Brain microvascular endothelial cell (primary cell): ENCODE data around the gene RGS7.

Experiments used
- DNase-seq: peaks from one replicate; pipeline ENCODE4 v3.0.0-alpha.2; 2020
- H3K27ac ChIP-seq: fragments of 250-450 bp; sonication (Bioruptor Pico); 2 replicates; pipeline ENCODE4 v1.5.1; 2020; ENCODE audit warnings: mild to moderate bottlenecking, moderate library complexity
- H3K27me3 ChIP-seq: fragments of 250-450 bp; sonication (Bioruptor Pico); replicated peaks from 2 replicates; pipeline ENCODE4 v1.5.1; 2020; ENCODE audit warnings: mild to moderate bottlenecking
- H3K36me3 ChIP-seq: fragments of 250-450 bp; sonication (Bioruptor Pico); replicated peaks from 2 replicates; pipeline ENCODE4 v1.5.1; 2020; ENCODE audit warnings: mild to moderate bottlenecking
- H3K4me3 ChIP-seq: 2 replicates; pipeline ENCODE4 v1.5.1; 2011; ENCODE audit warnings: low read depth, mild to moderate bottlenecking, control low read depth, low read length, moderate library complexity
- CTCF ChIP-seq: IDR thresholded peaks from 2 replicates; pipeline ENCODE4 v1.5.1; 2011; ENCODE audit warnings: low read depth, mild to moderate bottlenecking, moderate library complexity, low read length, control low read depth, inconsistent platforms; ENCODE audit errors: missing control alignments
- in situ Hi-C: cut with HindIII; loops from 2 replicates; pipeline ENCODE4 v1.10.0; 2017; ENCODE audit warnings: low sequenced_read_pairs, low pct_ligation_motif_present

Gene RGS7

GRCh38 chr1:241215683-241216082, 141.3 kb downstream of the RGS7 start:
- no peak overlapping the region for H3K4me3 ChIP-seq
- no peak overlapping the region for H3K27ac ChIP-seq
- in situ Hi-C loops = no loop called here
- no peaks in the 10 kb centered on the region for H3K27me3 ChIP-seq
- DNase-seq = no peak
- H3K36me3 ChIP-seq = no peaks in the 10 kb centered on the region
- no peak for TF ChIP-seq CTCF

GRCh38 chr1:241215203-241215602, 141.8 kb downstream of the RGS7 start:
- no peaks in the 10 kb centered on the region for H3K36me3 ChIP-seq
- in situ Hi-C loops = no loop called here
- TF ChIP-seq CTCF = no peak

GRCh38 chr1:241213139-241213538, 143.9 kb downstream of the RGS7 start:
- DNase-seq = no peak
- in situ Hi-C loops = no loop called here
- no peak for TF ChIP-seq CTCF

More at GRCh38 chr1:241215203-241215602, 141.8 kb downstream of the RGS7 start:
- Histone ChIP-seq H3K4me3 (no peak overlapping the region), H3K27ac (no peak overlapping the region), H3K27me3 (no peaks in the 10 kb centered on the region)
- no peak for DNase-seq

GRCh38 chr1:241212628-241213027, 144.4 kb downstream of the RGS7 start:
- no peak for TF ChIP-seq CTCF
- Histone ChIP-seq H3K27me3 (no peaks in the 10 kb centered on the region), H3K4me3 (no peak overlapping the region), H3K36me3 (no peaks in the 10 kb centered on the region), H3K27ac (no peak overlapping the region)
- DNase-seq = no peak
- in situ Hi-C loops = no loop called here

More at GRCh38 chr1:241213139-241213538, 143.9 kb downstream of the RGS7 start:
- no peaks in the 10 kb centered on the region for H3K36me3 ChIP-seq
- no peak overlapping the region for H3K4me3 ChIP-seq
- H3K27ac ChIP-seq = no peak overlapping the region
- no peaks in the 10 kb centered on the region for H3K27me3 ChIP-seq

- no peak overlapping the region for H3K4me3 ChIP-seq
- no peaks in the 10 kb centered on the region for H3K27me3 ChIP-seq
- no peak for DNase-seq
- H3K27ac ChIP-seq = no peak overlapping the region
- in situ Hi-C loops = no loop called here
- no peaks in the 10 kb centered on the region for H3K36me3 ChIP-seq
- TF ChIP-seq CTCF = no peak
These were observed 148.1 kb downstream of the RGS7 start for GRCh38 chr1:241208910-241209379.

GRCh38 chr1:241203817-241204216, 153.2 kb downstream of the RGS7 start:
- Histone ChIP-seq H3K36me3 (no peaks in the 10 kb centered on the region), H3K4me3 (no peak overlapping the region), H3K27ac (no peak overlapping the region), H3K27me3 (no peaks in the 10 kb centered on the region)
- TF ChIP-seq CTCF = no peak
- in situ Hi-C loops = no loop called here
- DNase-seq = no peak
